ENCODE data around the gene PUSL1.

Gene PUSL1

GRCh38 chr1:1332031-1332755 lies 23.8 kb downstream of the PUSL1 start:
- no peak for DNase-seq (ENCODE audit: low read depth, low spot score)
- CTCF ChIA-PET, result interaction anchor here (0.8 to 2.2 kb wide), 2 partner anchors 16 to 39 kb away, joined by 3 to 6 read pairs; no protein-coding TSS in a partner anchor
- TF ChIP-seq, protein P1, sequence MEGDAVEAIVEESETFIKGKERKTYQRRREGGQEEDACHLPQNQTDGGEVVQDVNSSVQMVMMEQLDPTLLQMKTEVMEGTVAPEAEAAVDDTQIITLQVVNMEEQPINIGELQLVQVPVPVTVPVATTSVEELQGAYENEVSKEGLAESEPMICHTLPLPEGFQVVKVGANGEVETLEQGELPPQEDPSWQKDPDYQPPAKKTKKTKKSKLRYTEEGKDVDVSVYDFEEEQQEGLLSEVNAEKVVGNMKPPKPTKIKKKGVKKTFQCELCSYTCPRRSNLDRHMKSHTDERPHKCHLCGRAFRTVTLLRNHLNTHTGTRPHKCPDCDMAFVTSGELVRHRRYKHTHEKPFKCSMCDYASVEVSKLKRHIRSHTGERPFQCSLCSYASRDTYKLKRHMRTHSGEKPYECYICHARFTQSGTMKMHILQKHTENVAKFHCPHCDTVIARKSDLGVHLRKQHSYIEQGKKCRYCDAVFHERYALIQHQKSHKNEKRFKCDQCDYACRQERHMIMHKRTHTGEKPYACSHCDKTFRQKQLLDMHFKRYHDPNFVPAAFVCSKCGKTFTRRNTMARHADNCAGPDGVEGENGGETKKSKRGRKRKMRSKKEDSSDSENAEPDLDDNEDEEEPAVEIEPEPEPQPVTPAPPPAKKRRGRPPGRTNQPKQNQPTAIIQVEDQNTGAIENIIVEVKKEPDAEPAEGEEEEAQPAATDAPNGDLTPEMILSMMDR (IDR thresholded peaks at IDR 0.05; ENCODE audit: insufficient read depth, low read length, missing control alignments), result no peak
- POLR2A ChIA-PET, result interaction anchor here (0.6 kb wide), 1 partner anchor 23 kb away, joined by 3 read pairs; no protein-coding TSS in a partner anchor
- H3K4me3 ChIP-seq (ENCODE audit: low read depth, low read length), result no peak overlapping the region

- TF ChIP-seq, protein P1 (IDR thresholded peaks at IDR 0.05; ENCODE audit: insufficient read depth, low read length, missing control alignments), result no peak
- H3K4me3 ChIP-seq (ENCODE audit: low read depth, low read length), result no peak overlapping the region
- ChIA-PET CTCF (interaction anchor here (0.8 to 2.2 kb wide), 2 partner anchors 15 to 39 kb away, joined by 3 to 6 read pairs; no protein-coding TSS in a partner anchor), POLR2A (interaction anchor here (0.6 kb wide), 1 partner anchor 24 kb away, joined by 3 read pairs; no protein-coding TSS in a partner anchor)
- DNase-seq (ENCODE audit: low read depth, low spot score), result no peak
Observed at GRCh38 chr1:1332774-1333480, 24.5 kb downstream of the PUSL1 start.

DNA sequence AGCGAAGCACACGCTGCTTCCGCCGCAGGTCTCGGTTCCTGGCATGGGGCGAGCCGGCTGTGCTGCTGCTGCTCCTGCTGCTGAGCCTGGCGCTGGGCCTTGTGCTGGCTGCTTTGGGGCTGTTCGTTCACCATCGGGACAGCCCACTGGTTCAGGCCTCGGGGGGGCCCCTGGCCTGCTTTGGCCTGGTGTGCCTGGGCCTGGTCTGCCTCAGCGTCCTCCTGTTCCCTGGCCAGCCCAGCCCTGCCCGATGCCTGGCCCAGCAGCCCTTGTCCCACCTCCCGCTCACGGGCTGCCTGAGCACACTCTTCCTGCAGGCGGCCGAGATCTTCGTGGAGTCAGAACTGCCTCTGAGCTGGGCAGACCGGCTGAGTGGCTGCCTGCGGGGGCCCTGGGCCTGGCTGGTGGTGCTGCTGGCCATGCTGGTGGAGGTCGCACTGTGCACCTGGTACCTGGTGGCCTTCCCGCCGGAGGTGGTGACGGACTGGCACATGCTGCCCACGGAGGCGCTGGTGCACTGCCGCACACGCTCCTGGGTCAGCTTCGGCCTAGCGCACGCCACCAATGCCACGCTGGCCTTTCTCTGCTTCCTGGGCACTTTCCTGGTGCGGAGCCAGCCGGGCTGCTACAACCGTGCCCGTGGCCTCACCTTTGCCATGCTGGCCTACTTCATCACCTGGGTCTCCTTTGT lies 25.3 kb downstream of the PUSL1 start:
- CTCF ChIA-PET, result interaction anchor here (1.2 kb wide), 1 partner anchor 8 kb away, joined by 4 read pairs; no protein-coding TSS in a partner anchor
- POLR2A ChIA-PET, result interaction anchor here (1.1 kb wide), 1 partner anchor 13 kb away, joined by 3 read pairs; no protein-coding TSS in a partner anchor
- DNase-seq (ENCODE audit: low read depth, low spot score), result no peak
- no peak overlapping the region for H3K4me3 ChIP-seq (ENCODE audit: low read depth, low read length)
- TF ChIP-seq, protein P1 (IDR thresholded peaks at IDR 0.05; ENCODE audit: insufficient read depth, low read length, missing control alignments), result no peak

- no peak overlapping the region for H3K4me3 ChIP-seq (ENCODE audit: low read depth, low read length)
- ChIA-PET POLR2A (interaction anchor here (0.6 to 1.1 kb wide), 2 partner anchors 11 to 16 kb away, joined by 3 read pairs; no protein-coding TSS in a partner anchor), CTCF (interaction anchor here (0.9 to 1.5 kb wide), 3 partner anchors 9 to 39 kb away, joined by 3 to 4 read pairs (median 4); no protein-coding TSS in a partner anchor)
- no peak for DNase-seq (ENCODE audit: low read depth, low spot score)
- TF ChIP-seq, protein P1 (IDR thresholded peaks at IDR 0.05; ENCODE audit: insufficient read depth, low read length, missing control alignments), result no peak
Observed at GRCh38 chr1:1334835-1335234, 26.4 kb downstream of the PUSL1 start.

- POLR2A ChIA-PET, result no interaction called here
- no peak overlapping the region for H3K4me3 ChIP-seq (ENCODE audit: low read depth, low read length)
- TF ChIP-seq, protein P1 (IDR thresholded peaks at IDR 0.05; ENCODE audit: insufficient read depth, low read length, missing control alignments), result no peak
- CTCF ChIA-PET, result interaction anchor here (0.8 to 1.5 kb wide), 3 partner anchors 8 to 39 kb away, joined by 3 to 4 read pairs (median 3); no protein-coding TSS in a partner anchor
- no peak for DNase-seq (ENCODE audit: low read depth, low spot score)
Observed at GRCh38 chr1:1335283-1335682, 26.9 kb downstream of the PUSL1 start.
